K562 (cell line): ENCODE results near the gene ZNF558. TPM values are rescaled to one million over a fixed set of nuclear protein-coding genes. Genes with fewer than 3 reads are reported as not detected.

Source experiments
- GTF2A2 ChIP-seq: IDR thresholded peaks from 2 replicates; pipeline ENCODE4 v1.6.1; 2016; ENCODE audit warnings: mild to moderate bottlenecking, missing genetic modification characterization, missing compliant biosample characterization
- ID3 ChIP-seq, 2 experiments: fragments of 250-450 bp in 1 of 2; fragments of 450-650 bp in 1 of 2; sonication (Bioruptor Pico) in 1 of 2; IDR thresholded peaks; 2 replicates each; pipeline versions ENCODE4 v1.6.1 to v1.8.0; 2016 to 2021; ENCODE audit warnings: mild to moderate bottlenecking in 2 of 2, moderate library complexity in 2 of 2, missing compliant biosample characterization in 1 of 2, missing genetic modification characterization in 1 of 2
- KLF6 ChIP-seq: fragments of 250-450 bp; sonication (Bioruptor Pico); IDR thresholded peaks from 2 replicates; pipeline ENCODE4 v1.4.0; 2020; ENCODE audit warnings: mild to moderate bottlenecking, moderate library complexity, borderline replicate concordance
- LEF1 ChIP-seq: fragments of 450-650 bp; IDR thresholded peaks from 2 replicates; pipeline ENCODE4 v1.6.1; 2016; ENCODE audit warnings: mild to moderate bottlenecking
- NBN ChIP-seq: fragments of 450-650 bp; IDR thresholded peaks from 2 replicates; pipeline ENCODE4 v1.6.1; 2016; ENCODE audit warnings: low read depth, mild to moderate bottlenecking
- NUFIP1 ChIP-seq: fragments of 450-650 bp; IDR thresholded peaks from 2 replicates; pipeline ENCODE4 v1.6.1; 2018; ENCODE audit not compliant: partially characterized antibody
- SRSF3 ChIP-seq: fragments of 200-400 bp; formaldehyde crosslinking; IDR thresholded peaks from 2 replicates; pipeline ENCODE4 v1.6.1; 2016; ENCODE audit warnings: mild to moderate bottlenecking, low read length, moderate library complexity; ENCODE audit not compliant: insufficient read depth
- XRCC5 ChIP-seq: fragments of 200-400 bp; formaldehyde crosslinking; IDR thresholded peaks from 2 replicates; pipeline ENCODE4 v1.6.1; 2017; ENCODE audit warnings: low read depth, mild to moderate bottlenecking, low read length
- ZNF655 ChIP-seq: fragments of 250-450 bp; sonication (Bioruptor Pico); IDR thresholded peaks from 2 replicates; pipeline ENCODE4 v1.5.0; 2021
- ZZZ3 ChIP-seq: fragments of 450-650 bp; IDR thresholded peaks from 2 replicates; pipeline ENCODE4 v1.6.1; 2016; ENCODE audit warnings: antibody characterized with exemption, mild to moderate bottlenecking, moderate library complexity
- polyA plus RNA-seq, 8 experiments: library from polyadenylated mRNA; depleted of rRNA in 4 of 8; stranded (reverse) in 5 of 8; unstranded in 3 of 8; fragments of >200 nt; fragmentation: Nextera tagmentation in 2 of 8; fragmentation: Illumina TruSeq in 1 of 8; extraction: Ambion mirVana in 2 of 8; extraction: Trizol in 1 of 8; gene quantifications; 2 replicates each; pipeline versions ENCODE4 v1.2.1 to v1.2.3, GENCODE V29; 2011 to 2014; ENCODE audit warnings: inconsistent platforms in 1 of 8, missing spikeins in 1 of 8
- total RNA-seq, 7 experiments: library from RNA; depleted of rRNA in 6 of 7; stranded (reverse); fragments of >200 nt in 6 of 7; fragmentation: Illumina TruSeq in 2 of 7; extraction: Trizol in 2 of 7; gene quantifications; 2 replicates each; pipeline versions ENCODE4 v1.2.1 to v1.2.3, GENCODE V29; 2011 to 2021; ENCODE audit warnings: low replicate concordance in 1 of 7
- TF ChIP-seq, protein P1 (sequence below): fragments of 200-800 bp; sonication (Bioruptor generic); IDR thresholded peaks from 2 replicates; pipeline ENCODE4 v1.6.1; 2016; ENCODE audit warnings: missing genetic modification characterization, missing compliant biosample characterization
- TF ChIP-seq, protein P2 (sequence below): IDR thresholded peaks from 2 replicates; pipeline ENCODE4 v1.6.1; 2016; ENCODE audit warnings: missing genetic modification characterization, missing compliant biosample characterization

ZNF558 gene
- total and polyA plus RNA-seq, 9 of the 15 experiments (the other 6 are each of a cell fraction or from before 2014, with no cell fraction given) = 5.4 to 47.6 (median 21.2) TPM

GRCh38 chr19:8832132-8833021 lies at the start of gene ZNF558, which contains the start of gene MBD3L1 (continued):
- TF ChIP-seq, protein P1, sequence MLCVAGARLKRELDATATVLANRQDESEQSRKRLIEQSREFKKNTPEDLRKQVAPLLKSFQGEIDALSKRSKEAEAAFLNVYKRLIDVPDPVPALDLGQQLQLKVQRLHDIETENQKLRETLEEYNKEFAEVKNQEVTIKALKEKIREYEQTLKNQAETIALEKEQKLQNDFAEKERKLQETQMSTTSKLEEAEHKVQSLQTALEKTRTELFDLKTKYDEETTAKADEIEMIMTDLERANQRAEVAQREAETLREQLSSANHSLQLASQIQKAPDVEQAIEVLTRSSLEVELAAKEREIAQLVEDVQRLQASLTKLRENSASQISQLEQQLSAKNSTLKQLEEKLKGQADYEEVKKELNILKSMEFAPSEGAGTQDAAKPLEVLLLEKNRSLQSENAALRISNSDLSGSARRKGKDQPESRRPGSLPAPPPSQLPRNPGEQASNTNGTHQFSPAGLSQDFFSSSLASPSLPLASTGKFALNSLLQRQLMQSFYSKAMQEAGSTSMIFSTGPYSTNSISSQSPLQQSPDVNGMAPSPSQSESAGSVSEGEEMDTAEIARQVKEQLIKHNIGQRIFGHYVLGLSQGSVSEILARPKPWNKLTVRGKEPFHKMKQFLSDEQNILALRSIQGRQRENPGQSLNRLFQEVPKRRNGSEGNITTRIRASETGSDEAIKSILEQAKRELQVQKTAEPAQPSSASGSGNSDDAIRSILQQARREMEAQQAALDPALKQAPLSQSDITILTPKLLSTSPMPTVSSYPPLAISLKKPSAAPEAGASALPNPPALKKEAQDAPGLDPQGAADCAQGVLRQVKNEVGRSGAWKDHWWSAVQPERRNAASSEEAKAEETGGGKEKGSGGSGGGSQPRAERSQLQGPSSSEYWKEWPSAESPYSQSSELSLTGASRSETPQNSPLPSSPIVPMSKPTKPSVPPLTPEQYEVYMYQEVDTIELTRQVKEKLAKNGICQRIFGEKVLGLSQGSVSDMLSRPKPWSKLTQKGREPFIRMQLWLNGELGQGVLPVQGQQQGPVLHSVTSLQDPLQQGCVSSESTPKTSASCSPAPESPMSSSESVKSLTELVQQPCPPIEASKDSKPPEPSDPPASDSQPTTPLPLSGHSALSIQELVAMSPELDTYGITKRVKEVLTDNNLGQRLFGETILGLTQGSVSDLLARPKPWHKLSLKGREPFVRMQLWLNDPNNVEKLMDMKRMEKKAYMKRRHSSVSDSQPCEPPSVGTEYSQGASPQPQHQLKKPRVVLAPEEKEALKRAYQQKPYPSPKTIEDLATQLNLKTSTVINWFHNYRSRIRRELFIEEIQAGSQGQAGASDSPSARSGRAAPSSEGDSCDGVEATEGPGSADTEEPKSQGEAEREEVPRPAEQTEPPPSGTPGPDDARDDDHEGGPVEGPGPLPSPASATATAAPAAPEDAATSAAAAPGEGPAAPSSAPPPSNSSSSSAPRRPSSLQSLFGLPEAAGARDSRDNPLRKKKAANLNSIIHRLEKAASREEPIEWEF = no peak
- no peak for TF ChIP-seq ZZZ3
- TF ChIP-seq SRSF3 = no peak
- TF ChIP-seq KLF6 = peak; percentile 66; the same call in 1 of the 2 replicates
- 0 out of 2 replicates have a peak, but pooled peaks have one; percentile 12 for TF ChIP-seq XRCC5
- no peak for TF ChIP-seq ID3 (CRISPR knock-in tag; IDR thresholded peaks at IDR 0.05)
- peak; percentile 81; the same call in 1 of the 2 replicates for TF ChIP-seq ID3 (tag; IDR thresholded peaks at IDR 0.05)
- no peak for TF ChIP-seq ZNF655 (CRISPR knock-in tag)
- TF ChIP-seq NUFIP1 = no peak
- no peak for TF ChIP-seq NBN
- no peak for TF ChIP-seq GTF2A2 (tag)
- TF ChIP-seq, protein P2, sequence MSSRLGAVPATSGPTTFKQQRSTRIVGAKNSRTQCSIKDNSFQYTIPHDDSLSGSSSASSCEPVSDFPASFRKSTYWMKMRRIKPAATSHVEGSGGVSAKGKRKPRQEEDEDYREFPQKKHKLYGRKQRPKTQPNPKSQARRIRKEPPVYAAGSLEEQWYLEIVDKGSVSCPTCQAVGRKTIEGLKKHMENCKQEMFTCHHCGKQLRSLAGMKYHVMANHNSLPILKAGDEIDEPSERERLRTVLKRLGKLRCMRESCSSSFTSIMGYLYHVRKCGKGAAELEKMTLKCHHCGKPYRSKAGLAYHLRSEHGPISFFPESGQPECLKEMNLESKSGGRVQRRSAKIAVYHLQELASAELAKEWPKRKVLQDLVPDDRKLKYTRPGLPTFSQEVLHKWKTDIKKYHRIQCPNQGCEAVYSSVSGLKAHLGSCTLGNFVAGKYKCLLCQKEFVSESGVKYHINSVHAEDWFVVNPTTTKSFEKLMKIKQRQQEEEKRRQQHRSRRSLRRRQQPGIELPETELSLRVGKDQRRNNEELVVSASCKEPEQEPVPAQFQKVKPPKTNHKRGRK = no peak
- no peak for TF ChIP-seq LEF1
